ENCODE results near the gene TFDP1.
"Not testable (repeated sequence)": the region's sequence is repeated elsewhere in the genome, so short reads cannot be mapped to it uniquely, and the experiment has no call there.

TFDP1 gene

GRCh38 chr13:113576597-113576996 is 8.0 kb upstream of the TFDP1 start:
- no peak for DNase-seq

- no peak for DNase-seq
Observed at GRCh38 chr13:113577881-113578435, 6.6 kb upstream of the TFDP1 start.

- DNase-seq: no peak
Observed at GRCh38 chr13:113579686-113580085, 4.9 kb upstream of the TFDP1 start.

GRCh38 chr13:113581871-113582270 is 2.7 kb upstream of the TFDP1 start:
- DNase-seq: no peak

- no peak for DNase-seq
Observed at GRCh38 chr13:113582841-113583631, 1.5 kb upstream of the TFDP1 start.

GRCh38 chr13:113584870-113585671 is 518 bp downstream of the TFDP1 start:
- peak; percentile 49 for DNase-seq

- peak; percentile 31 for DNase-seq
Observed at GRCh38 chr13:113585896-113586295, 1.3 kb downstream of the TFDP1 start.

- peak; percentile 63 for DNase-seq
Observed at GRCh38 chr13:113586661-113587479, 2.3 kb downstream of the TFDP1 start.

- DNase-seq: no peak
Observed at GRCh38 chr13:113588394-113589111, 4.0 kb downstream of the TFDP1 start.

GRCh38 chr13:113589251-113589960 is 4.9 kb downstream of the TFDP1 start:
- DNase-seq: no peak

GRCh38 chr13:113589961-113590339 is 5.4 kb downstream of the TFDP1 start:
- no peak for DNase-seq

GRCh38 chr13:113591750-113592149 is 7.2 kb downstream of the TFDP1 start:
- DNase-seq: no peak

GRCh38 chr13:113592571-113592970 is 8.0 kb downstream of the TFDP1 start:
- no peak for DNase-seq

- DNase-seq: not testable (repeated sequence)
Observed at GRCh38 chr13:113594066-113594821, 9.7 kb downstream of the TFDP1 start.

GRCh38 chr13:113595131-113595530 is 10.6 kb downstream of the TFDP1 start:
- DNase-seq: no peak

GRCh38 chr13:113596321-113597200 is 12.0 kb downstream of the TFDP1 start:
- DNase-seq: no peak

GRCh38 chr13:113597391-113598080 is 13.0 kb downstream of the TFDP1 start:
- DNase-seq: no peak

GRCh38 chr13:113598081-113598410 is 13.5 kb downstream of the TFDP1 start:
- no peak for DNase-seq

GRCh38 chr13:113598481-113598880 is 13.9 kb downstream of the TFDP1 start:
- no peak for DNase-seq

All from activated CD4-positive, alpha-beta T cell treated with anti-CD3 and anti-CD28 coated beads, Interleukin-10, Interleukin-2, amounts not matched to agents 100 ng/mL and 50 ng/mL, durations not matched to agents 16 hours and 8 hours (primary cell).